Measurements from ENCODE around the gene SHFL.

The SHFL gene

GRCh38 chr19:10134040-10134439, 47.9 kb downstream of the SHFL start:
- DNase-seq (ENCODE audit: low read depth) = no peak

- no peak for DNase-seq (ENCODE audit: low read depth)
Measured at GRCh38 chr19:10135551-10136334, 49.6 kb downstream of the SHFL start.

GRCh38 chr19:10136936-10137335, 50.8 kb downstream of the SHFL start:
- no peak for DNase-seq (ENCODE audit: low read depth)

- DNase-seq (ENCODE audit: low read depth) = no peak
Measured at GRCh38 chr19:10137751-10138682, 51.9 kb downstream of the SHFL start.

- DNase-seq (ENCODE audit: low read depth) = no peak
Measured at GRCh38 chr19:10138879-10139795, 53.0 kb downstream of the SHFL start.

- DNase-seq (ENCODE audit: low read depth) = no peak
Measured at GRCh38 chr19:10139952-10140351, 53.8 kb downstream of the SHFL start.

GRCh38 chr19:10141479-10141878, 55.4 kb downstream of the SHFL start:
- DNase-seq (ENCODE audit: low read depth) = no peak

- no peak for DNase-seq (ENCODE audit: low read depth)
Measured at GRCh38 chr19:10141973-10142372, 55.9 kb downstream of the SHFL start.

Data from activated T-helper 1 cell treated with Interleukin-2 at 50 U/mL for 16 hours (primary cell).